ENCODE results near the gene ZNF71.

Gene ZNF71

DNA sequence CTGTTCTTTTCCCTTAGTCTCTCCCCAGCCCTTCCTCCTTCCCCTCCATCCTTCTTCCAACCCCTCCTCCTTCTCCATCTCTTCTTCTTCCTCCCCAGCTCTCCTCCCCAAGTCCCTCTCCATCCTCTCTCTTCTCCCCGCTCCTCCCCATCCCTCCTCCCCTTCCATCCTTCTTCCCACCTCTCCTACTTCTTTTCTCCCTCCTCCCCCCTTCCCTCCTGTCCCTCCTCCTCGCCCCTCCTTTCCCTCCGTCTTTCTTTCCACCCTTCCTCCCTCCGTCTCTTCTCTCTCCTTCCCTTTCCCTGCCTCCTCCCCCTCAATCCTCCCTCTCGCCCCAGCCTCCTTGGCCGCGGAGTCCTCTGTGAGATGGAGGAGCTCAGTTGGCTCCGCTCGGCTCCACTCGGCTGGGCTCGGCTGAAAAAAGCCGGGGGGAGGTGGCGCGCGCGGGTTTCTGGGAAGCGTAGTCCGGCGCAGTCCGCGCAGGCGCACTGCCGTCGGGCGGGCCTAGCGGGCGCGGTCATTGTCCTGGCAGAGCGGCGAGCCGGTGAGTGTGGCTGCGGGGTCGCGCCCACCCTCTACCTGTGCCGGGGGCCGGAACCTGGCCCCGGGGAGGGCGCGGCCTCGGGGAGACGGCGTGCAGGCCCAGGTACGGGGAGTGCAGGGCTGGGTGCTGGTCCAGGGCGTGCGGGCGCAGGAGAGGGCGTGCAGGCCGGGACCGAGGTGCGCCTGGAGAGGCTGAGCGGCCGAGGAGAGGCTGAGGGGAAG, at the start of gene ZNF71:
TSS of gene ZNF71 (plus strand) at position 520 of the 765 bp plus-strand sequence. CDS start 6,257 bp downstream, outside the sequence.
- DNase-seq (ENCODE audit: insufficient read length, low spot score) (peak; percentile 92), FAIRE-seq (no peak)
- TF ChIP-seq, protein P1, sequence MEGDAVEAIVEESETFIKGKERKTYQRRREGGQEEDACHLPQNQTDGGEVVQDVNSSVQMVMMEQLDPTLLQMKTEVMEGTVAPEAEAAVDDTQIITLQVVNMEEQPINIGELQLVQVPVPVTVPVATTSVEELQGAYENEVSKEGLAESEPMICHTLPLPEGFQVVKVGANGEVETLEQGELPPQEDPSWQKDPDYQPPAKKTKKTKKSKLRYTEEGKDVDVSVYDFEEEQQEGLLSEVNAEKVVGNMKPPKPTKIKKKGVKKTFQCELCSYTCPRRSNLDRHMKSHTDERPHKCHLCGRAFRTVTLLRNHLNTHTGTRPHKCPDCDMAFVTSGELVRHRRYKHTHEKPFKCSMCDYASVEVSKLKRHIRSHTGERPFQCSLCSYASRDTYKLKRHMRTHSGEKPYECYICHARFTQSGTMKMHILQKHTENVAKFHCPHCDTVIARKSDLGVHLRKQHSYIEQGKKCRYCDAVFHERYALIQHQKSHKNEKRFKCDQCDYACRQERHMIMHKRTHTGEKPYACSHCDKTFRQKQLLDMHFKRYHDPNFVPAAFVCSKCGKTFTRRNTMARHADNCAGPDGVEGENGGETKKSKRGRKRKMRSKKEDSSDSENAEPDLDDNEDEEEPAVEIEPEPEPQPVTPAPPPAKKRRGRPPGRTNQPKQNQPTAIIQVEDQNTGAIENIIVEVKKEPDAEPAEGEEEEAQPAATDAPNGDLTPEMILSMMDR (IDR thresholded peaks at IDR 0.05; ENCODE audit: insufficient read depth, missing control alignments): no peak

DNA sequence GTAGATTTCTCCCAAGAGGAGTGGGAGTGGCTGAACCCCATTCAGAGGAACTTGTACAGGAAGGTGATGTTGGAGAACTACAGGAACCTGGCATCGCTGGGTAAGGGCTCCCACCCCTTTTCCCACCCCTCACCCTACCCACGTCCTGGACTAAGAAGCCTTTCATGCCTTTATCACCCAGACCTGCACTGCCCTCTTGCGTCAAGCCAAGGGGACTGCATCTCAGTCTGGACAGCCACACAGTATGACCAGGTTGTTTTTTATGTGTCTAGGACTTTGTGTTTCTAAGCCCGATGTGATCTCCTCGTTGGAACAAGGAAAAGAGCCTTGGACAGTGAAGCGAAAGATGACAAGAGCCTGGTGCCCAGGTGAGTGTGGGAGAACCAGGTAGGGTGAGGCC, 47.6 kb upstream of the ZNF71 start:
- TF ChIP-seq, protein P1 (IDR thresholded peaks at IDR 0.05; ENCODE audit: insufficient read depth, missing control alignments): peak; percentile 6
- FAIRE-seq (no peak), DNase-seq (ENCODE audit: insufficient read length, low spot score) (no peak)

DNA sequence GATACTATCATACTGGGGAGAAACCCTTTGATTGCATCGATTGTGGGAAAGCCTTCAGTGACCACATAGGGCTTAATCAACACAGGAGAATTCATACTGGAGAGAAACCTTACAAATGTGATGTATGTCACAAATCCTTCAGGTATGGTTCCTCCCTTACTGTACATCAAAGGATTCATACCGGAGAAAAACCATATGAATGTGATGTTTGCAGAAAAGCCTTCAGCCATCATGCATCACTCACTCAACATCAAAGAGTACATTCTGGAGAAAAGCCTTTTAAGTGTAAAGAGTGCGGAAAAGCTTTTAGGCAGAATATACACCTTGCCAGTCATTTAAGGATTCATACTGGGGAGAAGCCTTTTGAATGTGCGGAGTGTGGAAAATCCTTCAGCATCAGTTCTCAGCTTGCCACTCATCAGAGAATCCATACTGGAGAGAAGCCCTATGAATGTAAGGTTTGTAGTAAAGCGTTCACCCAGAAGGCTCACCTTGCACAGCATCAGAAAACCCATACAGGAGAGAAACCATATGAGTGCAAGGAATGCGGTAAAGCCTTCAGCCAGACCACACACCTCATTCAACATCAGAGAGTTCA, 40.7 kb upstream of the ZNF71 start:
- DNase-seq (ENCODE audit: insufficient read length, low spot score): no peak
- TF ChIP-seq, protein P1 (IDR thresholded peaks at IDR 0.05; ENCODE audit: insufficient read depth, missing control alignments): no peak
- no peak for FAIRE-seq

DNA sequence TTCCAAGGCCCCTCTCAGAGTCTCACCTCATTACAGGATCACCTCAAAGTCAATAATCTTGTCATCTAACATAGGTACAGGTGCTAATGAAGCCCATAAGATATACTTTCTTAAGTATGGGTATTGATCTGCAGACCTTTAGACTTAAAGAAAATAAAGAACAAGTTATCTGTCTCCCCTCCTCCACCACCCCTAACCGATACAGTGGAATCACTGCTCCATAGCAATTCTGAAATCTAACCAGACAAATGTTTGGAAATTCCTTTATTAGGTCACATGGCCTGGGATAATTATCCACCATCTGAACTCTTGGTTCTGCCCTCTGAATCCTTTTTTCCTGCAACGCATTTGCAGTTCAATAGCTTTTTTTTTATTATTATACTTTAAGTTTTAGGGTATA, 32.3 kb upstream of the ZNF71 start:
- TF ChIP-seq, protein P1 (IDR thresholded peaks at IDR 0.05; ENCODE audit: insufficient read depth, missing control alignments): no peak
- DNase-seq (ENCODE audit: insufficient read length, low spot score) (no peak), FAIRE-seq (no peak)

DNA sequence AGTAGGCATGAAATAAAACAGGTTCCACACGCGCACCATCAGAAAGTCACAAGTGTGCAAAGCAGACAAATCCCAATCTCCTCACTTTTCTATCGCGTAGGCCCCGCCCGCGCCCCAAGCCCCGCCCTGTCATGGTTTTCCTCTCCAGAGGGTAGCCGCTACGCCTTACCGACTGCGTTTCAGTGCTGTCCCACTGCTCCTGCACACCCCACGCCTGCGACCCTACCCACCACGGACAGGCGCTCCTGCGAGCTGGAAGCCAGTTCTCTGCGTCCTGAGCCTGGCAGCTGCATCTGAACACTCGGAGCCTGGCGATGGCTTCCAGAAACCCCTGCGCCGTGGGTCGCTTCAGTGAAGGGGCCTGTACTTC, 28.2 kb upstream of the ZNF71 start:
- DNase-seq (ENCODE audit: insufficient read length, low spot score) (peak; percentile 24), FAIRE-seq (no peak)
- TF ChIP-seq, protein P1 (IDR thresholded peaks at IDR 0.05; ENCODE audit: insufficient read depth, missing control alignments): no peak

DNA sequence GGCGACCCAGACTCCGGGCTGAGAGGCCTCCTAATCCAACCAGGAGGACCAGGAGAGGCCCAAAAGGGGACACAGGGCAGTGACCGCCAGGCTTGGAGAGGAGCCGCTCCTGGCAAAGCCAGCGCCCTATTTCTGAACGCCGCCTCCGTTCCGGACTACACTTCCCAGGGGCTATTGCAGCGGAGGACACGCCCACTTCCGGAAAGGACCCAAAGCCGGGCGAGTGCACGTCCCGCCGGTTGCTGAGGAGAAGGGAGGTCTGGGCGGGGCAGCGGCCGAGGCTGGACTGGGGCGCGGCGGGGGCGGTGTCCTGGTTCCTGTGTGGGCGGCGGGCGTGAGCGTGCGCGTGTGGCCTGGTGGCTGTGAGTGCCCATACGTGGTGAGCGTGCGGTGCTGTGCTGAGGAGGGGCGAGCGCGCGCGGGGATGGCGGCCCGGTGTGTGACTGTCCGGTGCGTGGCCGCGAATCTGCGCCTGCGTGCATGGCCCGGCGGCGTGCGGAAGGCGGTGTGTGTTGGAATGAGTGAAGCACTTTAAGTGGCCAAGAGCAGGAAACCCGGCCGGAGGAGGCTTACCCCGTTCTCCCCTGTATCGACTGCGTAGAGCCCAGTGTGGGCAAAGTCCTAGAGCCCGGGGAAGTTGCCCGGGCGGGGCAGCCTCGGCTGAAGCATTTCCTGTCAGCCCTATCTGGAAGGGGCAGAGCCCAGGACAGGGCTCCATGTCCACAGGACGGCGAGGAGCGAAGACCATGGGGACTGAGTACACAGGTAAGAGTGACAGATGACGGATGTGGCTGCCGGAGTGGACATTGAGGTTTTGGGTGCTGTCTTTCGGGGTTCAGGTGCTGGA, 27.6 kb upstream of the ZNF71 start, which contains the start of gene ZNF470:
TSS of gene ZNF470 (plus strand) at position 195 of the 847 bp plus-strand sequence. CDS start 2,844 bp downstream, outside the sequence.
- FAIRE-seq (no peak), DNase-seq (ENCODE audit: insufficient read length, low spot score) (peak; percentile 85)
- TF ChIP-seq, protein P1 (IDR thresholded peaks at IDR 0.05; ENCODE audit: insufficient read depth, missing control alignments): no peak
